Hepatocyte (in vitro differentiated cells): Measurements from ENCODE around the gene USP19.

Experiments used
- EZH2 ChIP-seq: fragments of 200-600 bp; sonication (generic); IDR thresholded peaks from 2 replicates; pipeline ENCODE4 v1.6.1; 2016; ENCODE audit warnings: antibody characterized with exemption, mild to moderate bottlenecking, borderline replicate concordance
- EZH2phosphoT487 ChIP-seq: fragments of 200-600 bp; sonication (generic); IDR thresholded peaks from one replicate; pipeline ENCODE4 v1.6.1; 2018; ENCODE audit warnings: antibody characterized with exemption, mild to moderate bottlenecking, low read depth, moderate library complexity; ENCODE audit not compliant: unreplicated experiment, severe bottlenecking
- TF ChIP-seq, protein P1 (sequence below): fragments of 200-600 bp; sonication (generic); IDR thresholded peaks from 2 replicates; pipeline ENCODE4 v1.5.1; 2016; ENCODE audit warnings: antibody characterized with exemption, mild to moderate bottlenecking; ENCODE audit not compliant: poor library complexity

DNA sequence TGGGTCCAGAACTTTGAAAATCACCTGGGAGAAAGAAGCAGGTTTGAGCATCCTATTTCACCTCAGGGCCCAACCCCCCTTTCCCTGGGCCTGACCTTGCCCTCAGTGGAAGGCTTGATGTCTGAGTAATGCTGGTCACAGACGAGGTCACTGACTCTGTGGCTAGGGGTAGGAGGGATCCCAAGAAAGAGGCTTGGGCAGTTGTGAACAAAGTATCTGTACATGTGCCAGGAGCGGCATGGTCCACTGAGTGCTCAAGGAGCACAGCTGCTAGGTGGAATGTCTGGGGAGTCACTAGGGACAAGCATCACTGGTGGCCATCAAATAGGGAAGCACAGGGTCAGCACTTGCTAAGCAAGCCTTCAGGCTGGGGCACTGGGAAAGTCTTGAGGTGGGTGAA is 38.2 kb upstream of the USP19 start:
- TF ChIP-seq, protein P1, sequence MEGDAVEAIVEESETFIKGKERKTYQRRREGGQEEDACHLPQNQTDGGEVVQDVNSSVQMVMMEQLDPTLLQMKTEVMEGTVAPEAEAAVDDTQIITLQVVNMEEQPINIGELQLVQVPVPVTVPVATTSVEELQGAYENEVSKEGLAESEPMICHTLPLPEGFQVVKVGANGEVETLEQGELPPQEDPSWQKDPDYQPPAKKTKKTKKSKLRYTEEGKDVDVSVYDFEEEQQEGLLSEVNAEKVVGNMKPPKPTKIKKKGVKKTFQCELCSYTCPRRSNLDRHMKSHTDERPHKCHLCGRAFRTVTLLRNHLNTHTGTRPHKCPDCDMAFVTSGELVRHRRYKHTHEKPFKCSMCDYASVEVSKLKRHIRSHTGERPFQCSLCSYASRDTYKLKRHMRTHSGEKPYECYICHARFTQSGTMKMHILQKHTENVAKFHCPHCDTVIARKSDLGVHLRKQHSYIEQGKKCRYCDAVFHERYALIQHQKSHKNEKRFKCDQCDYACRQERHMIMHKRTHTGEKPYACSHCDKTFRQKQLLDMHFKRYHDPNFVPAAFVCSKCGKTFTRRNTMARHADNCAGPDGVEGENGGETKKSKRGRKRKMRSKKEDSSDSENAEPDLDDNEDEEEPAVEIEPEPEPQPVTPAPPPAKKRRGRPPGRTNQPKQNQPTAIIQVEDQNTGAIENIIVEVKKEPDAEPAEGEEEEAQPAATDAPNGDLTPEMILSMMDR, result no peak
- TF ChIP-seq EZH2phosphoT487 (no peak), EZH2 (no peak)
